Measurements from ENCODE around the gene CIAPIN1.

GRCh38 chr16:57481421-57481820, 34.2 kb upstream of the CIAPIN1 start:
- TF ChIP-seq REST (IDR thresholded peaks at IDR 0.05; ENCODE audit: insufficient read depth in 1 of 2, low read depth in 2 of 2, low read length in 2 of 2) (no peak), TAF1 (IDR thresholded peaks at IDR 0.05; ENCODE audit: borderline replicate concordance, insufficient read depth, low read length) (no peak)

Measured in PFSK-1 (cell line).